GM23338 (cell line): ENCODE results near the gene VASN.

ENCODE experiments used
- CREB1 ChIP-seq: fragments of 250-450 bp; sonication (Bioruptor Pico); IDR thresholded peaks from 2 replicates; pipeline ENCODE4 v1.5.0; 2020; ENCODE audit warnings: low read depth, mild to moderate bottlenecking, moderate library complexity
- CTCF ChIP-seq, 2 experiments: fragments of 200-600 bp in 1 of 2; sonication (generic) in 1 of 2; conservative IDR thresholded peaks; 2 replicates each; pipeline versions ENCODE4 v1.5.1 to v1.6.1; 2016 to 2017; ENCODE audit warnings: antibody characterized with exemption in 2 of 2, low read depth in 2 of 2, mild to moderate bottlenecking in 2 of 2, moderate library complexity in 1 of 2
- ETS1 ChIP-seq: IDR thresholded peaks from 2 replicates; pipeline ENCODE4 v1.6.1; 2016; ENCODE audit warnings: antibody characterized with exemption
- EZH2phosphoT487 ChIP-seq: fragments of 200-600 bp; sonication (generic); IDR thresholded peaks from one replicate; pipeline ENCODE4 v1.8.1; 2018; ENCODE audit warnings: antibody characterized with exemption; ENCODE audit not compliant: unreplicated experiment
- JUNB ChIP-seq: IDR thresholded peaks from one replicate; pipeline ENCODE4 v1.6.1; 2016; ENCODE audit warnings: antibody characterized with exemption; ENCODE audit not compliant: unreplicated experiment
- NANOG ChIP-seq: IDR thresholded peaks from 2 replicates; pipeline ENCODE4 v1.6.1; 2016; ENCODE audit warnings: antibody characterized with exemption, borderline replicate concordance
- POLR2AphosphoS5 ChIP-seq: IDR thresholded peaks from 2 replicates; pipeline ENCODE4 v1.6.1; 2016; ENCODE audit warnings: antibody characterized with exemption, low read depth
- REST ChIP-seq: IDR thresholded peaks from one replicate; pipeline ENCODE4 v1.6.1; 2018; ENCODE audit warnings: antibody characterized with exemption; ENCODE audit not compliant: unreplicated experiment

GRCh38 chr16:4370570-4371356, 885 bp upstream of the VASN start:
- TF ChIP-seq ETS1 (no peak), CTCF (conservative IDR thresholded peaks at IDR 0.05; ENCODE audit: low read depth in 2 of 2) (no peak), JUNB (no peak), CREB1 (CRISPR knock-in tag) (no peak), EZH2phosphoT487 (no peak), NANOG (no peak), POLR2AphosphoS5 (no peak), REST (no peak)
